PC-9 (cell line): ENCODE data around the gene PTPRR. TPM values are rescaled to one million over a fixed set of nuclear protein-coding genes. Genes with fewer than 3 reads are reported as not detected.

Experiments used
- BruUV-seq: library from RNA; stranded (reverse); fragments of 400-500 nt; replicated peaks from 2 replicates; lab custom pipeline; 2021; lab: Mats Ljungman, UMichigan
- CTCF ChIA-PET: fragments of 300-600 bp; sonication (Branson Sonifier 250); formaldehyde crosslinking; loops from one replicate; lab custom pipeline; 2022; ENCODE audit warnings: antibody characterized with exemption; lab: Charles Lee
- POLR2A ChIA-PET: fragments of 300-600 bp; sonication (Branson Sonifier 250); formaldehyde crosslinking; loops from one replicate; lab custom pipeline; 2022; ENCODE audit warnings: antibody characterized with exemption; ENCODE audit not compliant: unreplicated experiment; lab: Charles Lee
- DNase-seq, 2 experiments: peaks; one replicate each; pipeline versions ENCODE4 v3.0.0 to v3.0.0-alpha.2; 2015 to 2022; ENCODE audit warnings: mixed read lengths in 1 of 2
- H2AFZ ChIP-seq: fragments of 200-600 bp; sonication (generic); 2 replicates; pipeline ENCODE4 v1.8.1; 2017; ENCODE audit warnings: antibody characterized with exemption
- H3F3A ChIP-seq: fragments of 200-600 bp; sonication (generic); 2 replicates; pipeline ENCODE4 v1.8.1; 2017; ENCODE audit warnings: antibody characterized with exemption, mild to moderate bottlenecking, low read depth; ENCODE audit not compliant: insufficient read depth
- H3K27ac ChIP-seq: fragments of 200-600 bp; sonication (generic); 2 replicates; pipeline ENCODE4 v1.6.1; 2016; ENCODE audit warnings: mixed run types
- H3K27me3 ChIP-seq: fragments of 200-600 bp; sonication (generic); 2 replicates; pipeline ENCODE4 v1.6.1; 2016; ENCODE audit warnings: low read depth, mixed run types; ENCODE audit not compliant: insufficient read depth
- H3K36me3 ChIP-seq: fragments of 200-600 bp; sonication (generic); 2 replicates; pipeline ENCODE4 v1.6.1; 2016; ENCODE audit warnings: low read depth, mixed run types
- H3K4me1 ChIP-seq: fragments of 200-600 bp; sonication (generic); replicated peaks from 2 replicates; pipeline ENCODE4 v1.6.1; 2016; ENCODE audit warnings: mixed run types; ENCODE audit not compliant: insufficient read depth
- H3K4me2 ChIP-seq: fragments of 200-600 bp; sonication (generic); 2 replicates; pipeline ENCODE4 v1.6.1; 2017; ENCODE audit warnings: mixed run types
- H3K4me3 ChIP-seq: fragments of 200-600 bp; sonication (generic); 2 replicates; pipeline ENCODE4 v1.6.1; 2016; ENCODE audit warnings: mixed run types
- H3K79me2 ChIP-seq: fragments of 200-600 bp; sonication (generic); 2 replicates; pipeline ENCODE4 v1.6.1; 2017; ENCODE audit warnings: low read depth, mixed run types
- H3K9me2 ChIP-seq: fragments of 200-600 bp; sonication (generic); 2 replicates; pipeline ENCODE4 v1.8.1; 2017; ENCODE audit warnings: mild to moderate bottlenecking; ENCODE audit not compliant: insufficient read depth
- H3K9me3 ChIP-seq: fragments of 200-600 bp; sonication (generic); 2 replicates; pipeline ENCODE4 v1.8.1; 2016; ENCODE audit warnings: low read depth; ENCODE audit not compliant: insufficient read depth
- H4K20me1 ChIP-seq: fragments of 200-600 bp; sonication (generic); 2 replicates; pipeline ENCODE4 v1.8.1; 2017; ENCODE audit not compliant: insufficient read depth
- CTCF ChIP-seq: fragments of 200-600 bp; sonication (generic); conservative IDR thresholded peaks from 2 replicates; pipeline ENCODE4 v1.6.1; 2017; ENCODE audit warnings: mixed run types, antibody characterized with exemption, mild to moderate bottlenecking, moderate library complexity
- EZH2 ChIP-seq: fragments of 200-600 bp; sonication (generic); IDR thresholded peaks from 2 replicates; pipeline ENCODE4 v1.8.0; 2017; ENCODE audit warnings: antibody characterized with exemption, low read depth
- intact Hi-C: fragments of 100-400 bp; cut with micrococcal nuclease; formaldehyde crosslinking; loops from one replicate; pipeline ENCODE4 v1.10.0; 2022; ENCODE audit not compliant: unreplicated experiment
- total RNA-seq: library from RNA; stranded (reverse); gene quantifications from 2 replicates; pipeline ENCODE4 v1.2.3, GENCODE V29; 2021

The PTPRR gene
- total RNA-seq, 1 experiment from 2014 or later: 12.2 TPM

- Histone ChIP-seq H3K79me2 (no peaks in the 10 kb centered on the region), H3F3A (no peaks in the 10 kb centered on the region), H3K36me3 (no peaks in the 10 kb centered on the region), H3K4me2 (no peak overlapping the region), H2AFZ (no peak overlapping the region), H3K9me2 (no peaks in the 10 kb centered on the region), H4K20me1 (no peaks in the 10 kb centered on the region), H3K4me3 (no peak overlapping the region), H3K4me1 (0 out of 2 replicates have a peak, but pooled peaks cover 5% of the 10 kb centered on the region), H3K27ac (no peak overlapping the region), H3K27me3 (no peaks in the 10 kb centered on the region), H3K9me3 (no peaks in the 10 kb centered on the region)
- BruUV-seq: no TSS peak
- no peak for DNase-seq
- TF ChIP-seq EZH2 (no peak), CTCF (no peak)
- CTCF ChIA-PET: no interaction called here
- POLR2A ChIA-PET: no interaction called here
- intact Hi-C loops: no loop called here
These were observed 81.0 kb downstream of the PTPRR start for GRCh38 chr12:70839544-70839943.

GRCh38 chr12:70838127-70838526 lies 82.4 kb downstream of the PTPRR start:
- CTCF ChIA-PET: no interaction called here
- H3F3A ChIP-seq: no peaks in the 10 kb centered on the region
- 0 out of 2 replicates have a peak, but pooled peaks cover 5% of the 10 kb centered on the region for H3K4me1 ChIP-seq
- H3K79me2 ChIP-seq: no peaks in the 10 kb centered on the region
- H3K9me2 ChIP-seq: no peaks in the 10 kb centered on the region
- H2AFZ ChIP-seq: no peak overlapping the region
- no peaks in the 10 kb centered on the region for H4K20me1 ChIP-seq
- no TSS peak for BruUV-seq
- intact Hi-C loops: no loop called here
- no peak overlapping the region for H3K27ac ChIP-seq
- DNase-seq: no peak
- POLR2A ChIA-PET: no interaction called here
- H3K27me3 ChIP-seq: no peaks in the 10 kb centered on the region
- no peak overlapping the region for H3K4me3 ChIP-seq
- TF ChIP-seq EZH2: no peak
- no peak for TF ChIP-seq CTCF
- H3K4me2 ChIP-seq: no peak overlapping the region
- no peaks in the 10 kb centered on the region for H3K9me3 ChIP-seq
- H3K36me3 ChIP-seq: no peaks in the 10 kb centered on the region

GRCh38 chr12:70837026-70837425 lies 83.5 kb downstream of the PTPRR start:
- intact Hi-C loops: no loop called here
- POLR2A ChIA-PET: no interaction called here

More at GRCh38 chr12:70837026-70837425, 83.5 kb downstream of the PTPRR start:
- Histone ChIP-seq H3K4me2 (no peak overlapping the region), H3K79me2 (no peaks in the 10 kb centered on the region), H3K9me2 (no peaks in the 10 kb centered on the region), H3K9me3 (no peaks in the 10 kb centered on the region), H2AFZ (no peak overlapping the region), H3K27ac (no peak overlapping the region), H3K4me1 (0 out of 2 replicates have a peak, but pooled peaks cover 2% of the 10 kb centered on the region), H3K36me3 (no peaks in the 10 kb centered on the region), H4K20me1 (no peaks in the 10 kb centered on the region), H3K4me3 (no peak overlapping the region), H3F3A (no peaks in the 10 kb centered on the region), H3K27me3 (no peaks in the 10 kb centered on the region)
- no TSS peak for BruUV-seq
- CTCF ChIA-PET: no interaction called here
- no peak for DNase-seq
- no peak for TF ChIP-seq EZH2
- no peak for TF ChIP-seq CTCF
